ENCODE data around the gene ABCA2.

GRCh38 chr9:137062384-137062783, 34.3 kb upstream of the ABCA2 start:
- TF ChIP-seq CSRNP3 (CRISPR knock-in tag; IDR thresholded peaks at IDR 0.05) (no peak), CREB5 (CRISPR knock-in tag; IDR thresholded peaks at IDR 0.05; ENCODE audit: low read depth) (no peak), RARB (CRISPR knock-in tag; IDR thresholded peaks at IDR 0.05) (no peak), TCF4 (CRISPR knock-in tag; IDR thresholded peaks at IDR 0.05; ENCODE audit: borderline replicate concordance) (no peak), POU6F1 (CRISPR knock-in tag; IDR thresholded peaks at IDR 0.05; ENCODE audit: borderline replicate concordance, low read depth) (no peak), TSHZ2 (CRISPR knock-in tag; IDR thresholded peaks at IDR 0.05) (no peak), ARNTL (CRISPR knock-in tag; IDR thresholded peaks at IDR 0.05; ENCODE audit: borderline replicate concordance, low read depth) (no peak), PATZ1 (CRISPR knock-in tag; IDR thresholded peaks at IDR 0.05; ENCODE audit: borderline replicate concordance) (no peak), BACH2 (CRISPR knock-in tag; IDR thresholded peaks at IDR 0.05; ENCODE audit: borderline replicate concordance) (no peak), ZC3H10 (CRISPR knock-in tag; IDR thresholded peaks at IDR 0.05) (no peak), ZFP3 (CRISPR knock-in tag; IDR thresholded peaks at IDR 0.05) (no peak), CSDC2 (CRISPR knock-in tag; IDR thresholded peaks at IDR 0.05) (no peak), ESRRG (CRISPR knock-in tag; IDR thresholded peaks at IDR 0.05) (no peak)

All from SK-N-SH treated with all-trans-retinoic acid at 6 μM for 48 hours (cell line).